ENCODE measurements around the gene ATP9B.

ATP9B gene

DNA sequence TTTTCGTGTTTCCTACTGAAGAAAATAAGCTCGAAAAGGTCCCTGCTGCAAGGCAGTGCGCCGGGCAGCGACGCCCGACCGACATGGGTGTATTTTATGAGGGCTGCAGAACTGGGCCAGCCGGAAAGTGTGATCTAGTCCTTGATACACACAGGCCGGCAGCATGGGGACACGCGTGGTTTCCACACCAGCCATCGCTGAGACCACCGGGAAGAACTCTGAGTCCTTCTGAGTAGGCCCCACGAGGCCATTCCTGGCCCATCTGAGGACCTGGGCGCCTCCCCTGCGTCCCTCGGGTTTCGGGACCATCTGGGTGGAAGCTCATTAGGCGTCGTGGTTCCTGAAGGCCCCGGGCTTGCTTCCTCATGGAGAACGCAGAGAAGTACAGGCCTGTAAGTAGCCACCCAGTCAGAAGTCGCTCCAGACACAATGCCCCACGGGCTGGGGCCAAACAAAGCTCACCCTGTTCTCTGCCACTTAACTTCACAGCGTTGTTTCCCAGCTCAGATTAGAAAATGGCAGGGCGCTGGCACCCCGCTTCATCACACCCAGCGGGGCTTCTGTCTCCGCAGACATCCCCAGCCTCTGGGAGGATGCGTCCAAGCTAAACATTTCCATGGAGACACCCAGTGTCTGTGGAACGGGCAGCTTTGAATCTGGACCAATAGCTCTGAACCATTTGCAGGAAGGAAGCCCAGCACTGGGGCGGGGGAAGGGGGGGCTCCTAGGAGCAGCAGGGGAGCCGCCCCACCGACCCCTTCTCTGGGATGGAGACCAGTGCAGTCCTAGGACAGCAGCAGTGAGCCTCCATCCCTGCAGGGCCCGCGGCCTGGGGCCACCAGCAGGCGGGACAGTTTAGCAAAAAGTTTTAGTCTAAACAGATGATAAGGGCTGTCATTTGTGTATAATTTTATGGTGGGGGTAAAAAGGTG, 328.9 kb downstream of the ATP9B start:
- DNase-seq (ENCODE audit: low spot score): no peak

DNA sequence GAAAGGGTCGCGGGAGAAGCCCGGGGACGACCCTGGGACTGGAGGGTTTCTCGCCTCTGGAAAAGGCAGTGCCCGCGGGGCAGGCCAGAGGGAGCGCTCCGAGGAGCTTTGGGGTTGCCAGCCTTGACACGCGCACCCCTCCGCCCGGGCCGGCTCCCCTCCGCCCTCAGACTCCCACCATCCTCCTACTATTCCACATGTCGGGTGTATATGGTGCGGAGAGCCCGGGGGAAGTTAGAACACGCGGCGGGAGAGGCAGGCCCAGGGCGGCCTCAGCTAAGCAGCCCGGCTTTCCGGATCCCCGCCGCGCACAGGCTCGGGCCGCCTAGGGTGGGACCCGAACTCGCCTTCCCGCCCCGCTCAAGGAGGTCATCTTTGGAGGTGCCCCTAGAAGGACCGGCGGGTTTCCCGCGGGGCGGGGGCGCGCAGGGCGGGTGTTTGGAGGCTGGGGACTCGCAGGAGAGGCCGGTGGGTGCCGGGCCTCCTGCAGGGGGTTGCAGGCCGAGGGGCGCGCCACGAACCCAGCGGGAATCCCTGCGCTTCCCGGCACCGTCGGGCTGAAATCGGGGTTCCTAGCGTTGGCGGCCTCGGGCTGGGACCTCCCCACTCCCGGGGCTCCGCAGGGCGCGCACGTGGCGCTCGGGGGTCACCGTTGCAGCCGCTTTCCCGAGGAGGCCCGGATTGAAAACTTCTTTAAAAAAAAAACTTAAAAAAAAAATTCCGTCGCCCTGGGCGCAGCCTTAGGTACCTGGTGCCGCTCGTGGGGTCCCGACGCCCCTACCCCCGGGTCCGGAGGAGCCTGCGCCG, 330.3 kb downstream of the ATP9B start:
- no peak for DNase-seq (ENCODE audit: low spot score)

DNA sequence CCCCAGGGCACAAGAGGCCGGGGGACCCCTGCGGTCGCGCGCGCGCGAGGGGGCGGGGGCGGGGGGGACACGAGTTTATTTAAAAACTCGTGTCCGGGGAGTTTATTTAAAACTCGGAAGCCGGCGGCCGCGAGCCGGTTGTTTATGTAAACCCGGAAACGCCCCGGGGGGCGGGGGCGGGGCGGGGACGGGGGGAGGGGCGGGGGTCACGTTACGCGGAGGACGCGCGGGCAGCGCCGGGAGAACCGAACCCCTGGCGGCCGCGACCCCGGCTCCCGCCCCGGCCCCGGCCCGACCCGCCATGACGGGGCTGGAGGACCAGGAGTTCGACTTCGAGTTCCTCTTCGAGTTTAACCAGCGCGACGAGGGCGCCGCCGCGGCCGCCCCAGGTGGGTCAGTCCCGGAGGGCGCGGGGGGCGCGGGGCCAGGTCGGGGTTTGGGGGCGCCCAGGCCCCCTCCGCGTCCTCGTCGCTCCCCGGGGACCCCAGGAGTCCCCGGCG, 330.9 kb downstream of the ATP9B start:
- peak; percentile 40 for DNase-seq (ENCODE audit: low spot score)

DNA sequence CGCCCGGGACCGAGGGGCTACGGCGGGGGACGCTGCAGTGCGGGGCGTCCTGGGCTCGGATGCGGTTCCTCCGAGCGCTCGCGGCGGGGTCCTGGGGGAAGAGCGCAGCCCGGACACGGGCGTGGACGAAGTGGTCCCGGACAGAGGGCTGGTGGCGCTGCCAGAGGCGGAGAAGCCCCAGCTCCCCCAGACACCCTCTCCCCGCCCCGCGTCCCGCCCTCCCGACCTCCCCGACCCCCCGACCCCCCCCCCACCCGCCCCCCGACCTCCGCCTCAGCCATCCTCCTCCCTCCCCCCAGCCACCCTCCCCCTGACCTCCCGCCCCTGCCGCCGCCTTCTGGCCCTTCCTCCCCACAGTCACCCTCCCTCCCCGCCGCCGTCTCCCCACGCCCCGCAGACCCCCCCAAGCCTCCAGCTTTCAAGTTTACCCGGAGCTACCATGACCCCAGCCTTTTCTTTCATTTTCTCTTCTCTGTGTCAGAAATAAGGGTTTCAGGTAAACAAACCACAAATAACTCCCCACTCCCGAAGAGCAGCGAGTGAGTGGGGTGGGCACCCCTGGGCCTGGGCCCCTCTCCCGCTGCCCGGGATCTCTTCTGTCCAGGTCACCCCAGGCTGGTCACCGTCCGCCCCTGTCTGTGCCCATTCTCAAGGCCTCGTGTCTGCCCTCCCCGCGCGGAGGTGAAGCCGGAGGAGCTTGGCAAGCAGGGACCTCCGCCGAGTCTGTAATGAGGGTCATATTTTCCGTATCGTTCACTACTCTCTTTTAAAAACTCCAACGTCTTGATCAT, 331.6 kb downstream of the ATP9B start:
- no peak for DNase-seq (ENCODE audit: low spot score)

DNA sequence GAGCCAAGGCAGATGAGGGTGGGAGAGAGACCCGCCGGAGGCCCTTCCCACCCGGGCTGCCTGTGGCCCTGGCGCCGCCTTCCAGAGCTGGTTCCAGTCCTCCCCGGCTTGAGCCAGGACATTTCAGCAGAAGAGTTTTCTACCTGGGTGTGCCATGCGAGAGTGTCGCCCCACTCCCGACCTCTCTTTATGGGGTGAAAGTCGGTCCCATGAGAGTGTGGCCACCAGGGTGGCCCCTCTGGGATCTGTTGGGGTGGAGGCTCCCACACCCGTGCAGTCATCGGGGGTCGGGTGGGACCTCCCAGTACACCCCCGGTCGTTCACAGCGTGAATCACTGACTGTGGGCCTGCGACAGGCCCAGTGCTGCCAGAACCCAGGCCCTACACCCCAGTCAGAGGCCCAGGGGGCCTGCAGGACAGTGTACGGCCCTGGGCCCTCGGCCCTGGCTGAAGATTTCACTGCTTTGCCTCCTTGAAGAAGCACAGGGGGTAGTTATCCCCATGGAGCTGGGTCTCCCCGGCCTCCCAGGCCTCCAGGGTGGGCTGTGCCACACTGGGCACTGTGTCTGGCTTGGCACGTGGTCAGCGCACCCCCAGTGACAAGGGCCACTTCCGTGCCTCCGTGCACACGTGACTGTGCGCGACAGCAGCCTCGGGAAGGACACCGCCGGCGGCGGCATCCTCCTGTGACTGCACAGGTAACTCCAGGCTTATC, 332.5 kb downstream of the ATP9B start:
- DNase-seq (ENCODE audit: low spot score): no peak

DNA sequence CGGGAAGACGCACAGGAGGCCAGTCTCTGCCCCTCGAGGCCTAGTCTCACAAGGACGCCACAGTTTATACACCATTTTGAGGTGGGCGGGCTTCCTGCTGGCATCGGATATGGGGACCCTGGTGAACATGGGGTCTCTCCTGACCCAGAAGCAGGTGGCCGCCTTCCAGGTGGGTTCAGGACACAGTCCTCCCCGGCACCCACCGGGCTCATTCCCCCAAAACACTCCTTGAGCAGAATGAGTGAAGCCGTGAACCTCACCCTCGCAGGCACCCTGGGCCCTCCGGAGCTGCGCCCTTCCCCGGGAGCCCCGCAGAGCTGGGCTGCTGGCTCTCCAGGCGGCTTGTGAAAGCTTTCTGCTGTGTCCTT, 333.0 kb downstream of the ATP9B start:
- no peak for DNase-seq (ENCODE audit: low spot score)

DNA sequence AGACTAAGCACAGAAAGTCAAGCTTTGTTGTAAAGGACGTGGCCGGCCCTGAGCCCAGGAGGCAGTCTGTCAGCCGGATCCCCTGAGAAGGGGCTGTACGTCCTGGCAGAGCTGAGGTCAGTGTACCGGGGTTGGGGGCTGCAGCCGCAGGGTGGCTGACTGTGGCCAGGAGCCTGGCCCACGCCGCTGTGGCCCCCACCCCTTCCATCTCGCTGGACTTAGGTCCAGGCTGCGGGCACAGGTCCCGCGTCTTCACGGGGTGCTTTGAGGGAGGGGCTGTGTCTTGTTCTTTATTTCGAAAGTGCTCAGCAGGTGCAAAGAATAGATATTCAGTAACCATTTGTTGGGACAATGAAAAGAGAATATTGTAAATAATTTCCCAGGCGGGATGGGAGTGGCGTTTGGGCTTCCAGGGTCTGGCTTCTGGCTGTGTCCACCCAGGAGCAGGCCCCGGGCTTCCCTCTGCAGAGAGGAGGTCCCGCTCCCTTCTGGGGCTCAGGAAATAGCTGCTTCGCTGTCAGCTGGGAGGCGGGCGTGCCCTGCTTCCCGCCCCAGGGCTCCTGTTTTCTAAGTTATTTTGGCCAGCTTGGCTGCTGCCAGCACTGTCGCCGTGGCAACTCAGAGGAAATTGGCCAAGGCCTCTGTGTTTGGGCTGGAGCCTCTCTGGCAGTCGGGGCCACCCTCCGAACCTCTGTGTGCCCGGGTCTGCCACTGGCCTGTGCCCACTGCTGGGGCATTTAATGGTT, 334.0 kb downstream of the ATP9B start:
- DNase-seq (ENCODE audit: low spot score): no peak

DNA sequence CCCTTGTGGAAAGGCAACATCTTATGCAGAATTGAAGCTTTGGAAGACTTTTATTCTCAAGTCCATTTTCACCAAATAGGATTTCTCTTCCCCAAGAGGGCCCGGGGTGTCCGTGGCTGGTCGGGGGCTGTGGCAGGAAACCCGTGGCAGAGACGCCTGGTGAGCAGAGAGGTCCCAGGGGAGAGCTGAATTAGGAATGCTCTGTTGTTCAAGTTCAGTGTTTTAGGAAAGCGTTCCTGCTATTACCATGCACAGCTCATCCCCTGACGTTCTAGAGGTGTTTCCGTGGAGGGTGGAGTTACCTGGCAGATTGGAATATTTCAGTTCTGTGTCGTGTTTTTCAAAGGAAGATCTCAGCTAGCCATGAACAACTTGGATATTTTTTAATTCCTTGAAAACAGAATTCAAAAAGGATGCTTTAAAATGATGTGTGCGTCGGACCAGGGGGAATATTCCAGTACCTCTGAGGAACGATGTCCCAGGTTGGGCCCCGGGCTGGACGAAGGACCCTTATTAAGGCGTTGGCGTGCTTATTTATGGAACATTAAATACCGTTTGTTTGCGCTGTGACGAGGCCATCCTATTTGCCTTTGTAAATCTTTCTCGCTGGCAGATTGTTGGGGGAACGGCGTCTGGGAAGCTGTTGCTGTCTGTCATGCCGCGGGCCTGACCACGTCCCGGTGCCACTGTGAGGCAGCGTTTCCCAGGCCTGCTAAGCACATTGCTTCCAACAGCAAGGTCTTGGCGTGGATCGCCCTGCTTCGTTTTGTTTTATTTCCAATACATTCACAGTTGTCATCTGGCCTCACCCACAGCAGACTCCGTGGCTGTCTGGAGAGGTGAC, 334.8 kb downstream of the ATP9B start:
- no peak for DNase-seq (ENCODE audit: low spot score)

DNA sequence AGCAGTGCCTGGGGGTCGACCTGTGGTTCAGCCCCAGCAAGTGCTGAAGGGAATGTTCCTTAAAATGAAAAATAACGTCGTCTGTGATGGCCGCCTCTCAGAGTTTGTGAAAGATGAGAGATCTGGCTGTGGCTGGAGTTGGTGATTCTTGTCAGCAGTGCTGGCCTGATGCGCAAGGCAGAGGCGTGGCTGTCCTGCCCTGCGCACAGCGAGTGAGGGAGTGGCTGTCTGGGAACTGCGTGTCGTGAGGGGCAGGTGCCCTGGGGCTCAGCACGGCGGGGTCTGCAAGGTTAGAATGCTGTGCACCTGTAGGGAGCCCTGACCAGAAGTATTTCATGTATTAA, 335.3 kb downstream of the ATP9B start:
- DNase-seq (ENCODE audit: low spot score): no peak

DNA sequence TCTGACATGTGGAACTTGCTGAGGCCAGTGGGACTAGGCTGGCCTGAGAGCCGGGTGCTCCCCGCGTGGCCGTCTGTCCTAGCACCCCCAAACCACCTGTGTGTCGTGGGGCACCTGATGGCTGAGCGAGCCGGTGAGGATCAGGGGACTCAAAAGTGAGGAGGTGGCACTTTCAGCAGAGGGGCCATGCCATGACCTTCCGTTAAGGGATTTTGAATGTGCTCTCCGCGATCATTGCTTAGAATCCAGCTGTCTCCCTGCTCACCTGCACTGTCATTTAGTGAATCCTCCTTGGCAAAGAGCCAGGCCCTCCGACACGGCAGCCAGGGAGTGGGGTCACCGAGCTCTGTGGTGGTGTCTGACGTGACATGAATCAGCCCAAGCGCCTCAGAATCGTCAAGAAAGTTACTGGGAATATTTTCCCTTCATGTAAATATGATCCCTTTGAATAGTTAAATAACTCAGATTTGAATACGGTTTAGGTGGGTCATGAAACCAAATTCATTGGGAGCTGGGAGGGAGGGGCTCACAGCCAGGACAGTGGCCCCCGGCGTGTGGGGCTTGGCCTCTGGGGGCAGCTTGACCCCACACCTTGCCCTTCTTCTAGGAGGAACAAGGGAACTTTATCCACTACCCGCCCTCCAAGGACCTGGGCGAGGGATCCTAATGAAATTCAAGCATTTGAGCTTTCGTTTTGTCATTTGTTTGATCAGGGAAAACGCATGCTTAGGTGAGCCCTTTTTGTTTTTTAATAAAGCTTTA, 336.0 kb downstream of the ATP9B start:
- no peak for DNase-seq (ENCODE audit: low spot score)

DNA sequence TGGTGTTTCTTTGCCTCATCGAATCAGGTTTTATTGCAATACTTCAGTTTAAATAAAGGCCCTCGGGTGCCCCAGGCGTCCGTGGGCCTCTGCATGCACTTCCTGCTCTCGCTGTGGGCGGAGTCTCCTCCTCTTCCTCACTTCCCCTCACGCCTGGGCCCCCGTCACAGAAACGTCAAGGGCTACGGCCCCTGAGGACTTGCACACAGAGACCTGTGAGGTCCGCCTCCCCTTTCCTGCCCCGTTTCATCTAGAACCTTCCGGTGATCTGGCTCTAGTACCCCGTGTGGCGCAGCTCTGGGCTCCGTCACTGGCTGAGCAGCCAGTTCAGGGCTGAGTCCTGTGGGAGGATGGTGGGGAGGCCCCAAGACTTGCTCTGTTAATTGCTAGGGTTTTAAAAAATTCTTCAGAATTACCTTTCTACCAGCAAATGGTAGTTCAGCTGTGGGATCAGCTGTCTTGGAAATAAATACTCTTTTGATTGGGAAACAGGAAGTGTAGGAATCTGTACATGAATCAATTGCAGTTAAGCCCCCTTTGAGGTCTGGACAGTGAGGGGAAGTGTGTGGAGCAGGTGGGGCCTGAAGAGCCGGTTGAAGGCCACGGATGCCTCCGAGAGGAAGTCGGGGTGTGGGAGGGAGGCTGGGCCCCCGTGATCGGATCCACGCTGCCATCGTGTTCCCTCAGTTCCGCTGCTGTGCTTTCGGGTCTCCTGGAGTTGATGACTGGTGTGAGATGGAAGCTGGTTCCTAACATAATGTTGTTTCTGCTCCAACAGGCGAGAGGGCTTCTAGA, 336.8 kb downstream of the ATP9B start:
- no peak for DNase-seq (ENCODE audit: low spot score)

DNA sequence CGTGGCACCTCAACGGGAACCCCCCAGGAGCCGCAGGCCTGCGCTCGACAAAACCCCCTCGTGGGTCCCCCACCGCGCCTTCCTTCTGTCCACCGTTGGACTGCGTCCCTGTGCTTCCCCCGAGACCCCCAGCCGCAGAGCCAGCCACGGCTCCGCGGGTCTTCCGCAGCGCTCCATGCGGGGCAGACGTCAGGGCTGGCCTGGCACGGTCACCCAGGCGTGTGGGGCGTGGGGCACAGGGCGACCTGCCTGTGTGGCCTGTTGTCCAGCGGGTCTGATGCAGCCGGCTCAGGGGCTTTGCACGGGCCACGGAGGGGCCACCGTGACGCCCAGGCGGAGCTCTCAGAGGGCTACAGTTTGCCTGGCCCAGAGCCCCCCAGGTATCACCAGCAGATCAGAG, 337.5 kb downstream of the ATP9B start:
- no peak for DNase-seq (ENCODE audit: low spot score)

DNA sequence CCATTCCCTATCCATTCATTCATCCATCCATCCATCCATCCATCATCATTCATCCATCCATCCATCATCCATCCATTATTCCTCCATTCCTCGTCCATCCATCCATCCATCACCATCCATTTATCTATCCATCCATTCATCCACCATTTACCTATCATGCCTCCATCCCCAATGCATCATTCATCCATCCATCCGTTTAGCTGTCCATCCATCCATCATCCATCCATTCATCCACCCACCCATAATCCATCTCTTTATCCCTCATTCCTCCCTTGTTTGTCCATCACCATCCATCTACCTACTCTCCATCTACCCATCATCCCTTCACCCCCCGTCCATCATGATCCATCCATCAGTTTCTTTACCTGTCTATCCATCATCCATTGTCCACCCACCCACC, 340.1 kb downstream of the ATP9B start:
- no peak for DNase-seq (ENCODE audit: low spot score)

DNA sequence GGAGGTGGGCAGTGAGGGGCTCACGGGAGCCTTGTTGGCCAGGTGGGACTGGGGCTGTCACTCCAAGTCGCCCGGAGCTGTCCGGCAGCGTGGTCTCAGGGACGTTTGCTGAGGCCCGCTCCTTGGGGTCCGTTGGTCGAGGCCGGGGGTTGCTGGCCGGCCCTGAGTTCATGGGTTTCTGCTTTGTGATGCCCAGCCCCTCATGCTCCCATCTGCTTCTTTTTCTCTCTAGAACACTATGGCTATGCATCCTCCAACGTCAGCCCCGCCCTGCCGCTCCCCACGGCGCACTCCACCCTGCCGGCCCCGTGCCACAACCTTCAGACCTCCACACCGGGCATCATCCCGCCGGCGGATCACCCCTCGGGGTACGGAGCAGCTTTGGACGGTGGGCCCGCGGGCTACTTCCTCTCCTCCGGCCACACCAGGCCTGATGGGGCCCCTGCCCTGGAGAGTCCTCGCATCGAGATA, 341.0 kb downstream of the ATP9B start:
- DNase-seq (ENCODE audit: low spot score): no peak

DNA sequence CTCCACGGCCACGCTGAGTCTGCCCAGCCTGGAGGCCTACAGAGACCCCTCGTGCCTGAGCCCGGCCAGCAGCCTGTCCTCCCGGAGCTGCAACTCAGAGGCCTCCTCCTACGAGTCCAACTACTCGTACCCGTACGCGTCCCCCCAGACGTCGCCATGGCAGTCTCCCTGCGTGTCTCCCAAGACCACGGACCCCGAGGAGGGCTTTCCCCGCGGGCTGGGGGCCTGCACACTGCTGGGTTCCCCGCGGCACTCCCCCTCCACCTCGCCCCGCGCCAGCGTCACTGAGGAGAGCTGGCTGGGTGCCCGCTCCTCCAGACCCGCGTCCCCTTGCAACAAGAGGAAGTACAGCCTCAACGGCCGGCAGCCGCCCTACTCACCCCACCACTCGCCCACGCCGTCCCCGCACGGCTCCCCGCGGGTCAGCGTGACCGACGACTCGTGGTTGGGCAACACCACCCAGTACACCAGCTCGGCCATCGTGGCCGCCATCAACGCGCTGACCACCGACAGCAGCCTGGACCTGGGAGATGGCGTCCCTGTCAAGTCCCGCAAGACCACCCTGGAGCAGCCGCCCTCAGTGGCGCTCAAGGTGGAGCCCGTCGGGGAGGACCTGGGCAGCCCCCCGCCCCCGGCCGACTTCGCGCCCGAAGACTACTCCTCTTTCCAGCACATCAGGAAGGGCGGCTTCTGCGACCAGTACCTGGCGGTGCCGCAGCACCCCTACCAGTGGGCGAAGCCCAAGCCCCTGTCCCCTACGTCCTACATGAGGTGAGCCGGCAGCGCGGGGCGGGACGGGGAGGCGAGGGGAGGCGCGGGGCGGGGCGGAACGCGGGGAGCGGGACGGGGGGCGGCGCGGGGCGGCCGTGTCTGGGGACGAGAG, 341.8 kb downstream of the ATP9B start:
- DNase-seq (ENCODE audit: low spot score): no peak

DNA sequence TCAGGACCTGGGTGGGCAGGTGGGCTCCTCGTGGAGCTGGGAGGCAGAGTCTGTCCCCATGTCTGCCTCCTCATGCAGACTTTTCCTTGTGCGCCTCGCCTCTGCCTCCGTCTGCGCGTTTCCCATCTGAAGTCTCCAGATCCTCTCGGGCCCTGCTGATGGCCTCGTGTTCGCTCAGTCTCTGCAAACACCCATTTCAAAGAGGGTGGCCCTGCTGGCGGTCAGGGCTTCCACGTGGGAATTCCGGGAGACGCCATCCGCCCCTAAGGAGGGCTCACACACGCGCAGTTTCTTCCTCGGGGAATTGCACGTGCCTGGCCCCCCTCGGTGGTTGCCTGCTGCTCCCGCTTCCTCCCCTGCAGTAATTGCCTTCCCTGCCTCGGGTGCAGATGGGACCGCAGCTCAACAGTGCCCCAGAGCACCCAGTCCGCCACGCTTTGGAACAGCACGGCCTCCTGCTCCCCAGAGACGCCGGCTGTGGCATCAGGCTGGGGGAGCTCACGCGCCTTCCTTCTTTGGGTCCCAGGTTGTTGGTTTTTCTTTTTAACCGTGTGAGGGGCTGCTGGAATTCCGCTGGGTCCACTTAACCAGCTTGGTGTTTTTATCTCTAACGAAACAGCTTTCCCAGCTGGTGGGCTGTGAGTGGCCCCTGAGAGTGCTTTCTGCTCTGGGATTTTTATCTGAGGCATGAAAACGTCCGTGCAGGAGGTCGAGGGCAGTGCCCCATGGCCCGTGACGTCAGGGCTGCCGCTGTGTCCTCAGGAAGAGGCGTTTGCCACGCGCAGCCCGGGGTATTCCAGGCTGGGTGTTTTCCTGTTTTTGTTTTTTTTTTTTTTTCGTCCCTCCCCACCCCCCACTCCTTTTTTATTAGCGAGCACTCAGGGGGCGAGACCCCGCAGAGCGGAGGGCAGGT, 342.7 kb downstream of the ATP9B start:
- DNase-seq (ENCODE audit: low spot score): no peak
